K562 (cell line): Measurements from ENCODE around the gene DDX39A. TPM values are rescaled to one million over a fixed set of nuclear protein-coding genes. Genes with fewer than 3 reads are reported as not detected.

ENCODE experiments used
- FOXM1 ChIP-seq, 2 experiments: fragments of 450-650 bp in 1 of 2; sonication (generic) in 1 of 2; formaldehyde crosslinking in 1 of 2; IDR thresholded peaks; 2 replicates each; pipeline versions ENCODE4 v1.6.1 to v1.9.0; 2017 to 2022; ENCODE audit warnings: low read depth in 2 of 2, mild to moderate bottlenecking in 2 of 2, missing genetic modification reagents in 1 of 2, moderate library complexity in 1 of 2
- MAFG ChIP-seq: fragments of 450-650 bp; conservative IDR thresholded peaks from 2 replicates; pipeline ENCODE4 v1.6.1; 2016; ENCODE audit warnings: missing genetic modification characterization, missing compliant biosample characterization
- MAZ ChIP-seq, 2 experiments: fragments of 450-650 bp in 1 of 2; sonication (generic) in 1 of 2; formaldehyde crosslinking; IDR thresholded peaks in 1 of 2; conservative IDR thresholded peaks in 1 of 2; 2 replicates each; pipeline versions ENCODE4 v1.4.0 to v1.5.0; 2020; ENCODE audit warnings: mild to moderate bottlenecking in 1 of 2, missing genetic modification reagents in 1 of 2
- MGA ChIP-seq: fragments of 450-650 bp; IDR thresholded peaks from 2 replicates; pipeline ENCODE4 v1.6.1; 2016; ENCODE audit warnings: mild to moderate bottlenecking, moderate library complexity
- NR2C1 ChIP-seq, 2 experiments: fragments of 450-650 bp; IDR thresholded peaks; 2 replicates each; pipeline ENCODE4 v1.6.1; 2017; ENCODE audit warnings: mild to moderate bottlenecking in 2 of 2, antibody characterized with exemption in 1 of 2, inconsistent platforms in 1 of 2, missing compliant biosample characterization in 1 of 2, missing genetic modification characterization in 1 of 2
- NR4A1 ChIP-seq, 2 experiments: fragments of 250-450 bp in 1 of 2; fragments of 450-650 bp in 1 of 2; sonication (Bioruptor Pico) in 1 of 2; IDR thresholded peaks; 2 replicates each; pipeline versions ENCODE4 v1.4.0 to v1.6.1; 2016 to 2020; ENCODE audit warnings: mild to moderate bottlenecking in 2 of 2, missing compliant biosample characterization in 1 of 2, missing genetic modification characterization in 1 of 2, moderate library complexity in 1 of 2
- POLR2A ChIP-seq: fragments of 450-650 bp; conservative IDR thresholded peaks from 2 replicates; pipeline ENCODE4 v1.6.1; 2016
- PRPF4 ChIP-seq: fragments of 200-400 bp; formaldehyde crosslinking; IDR thresholded peaks from one replicate; pipeline ENCODE4 v1.6.1; 2017; ENCODE audit warnings: low read length, low read depth, mild to moderate bottlenecking; ENCODE audit not compliant: insufficient read depth, poor library complexity, severe bottlenecking
- RAD21 ChIP-seq, 2 experiments: fragments of 250-450 bp in 1 of 2; fragments of 450-650 bp in 1 of 2; sonication (Bioruptor Pico) in 1 of 2; formaldehyde crosslinking in 1 of 2; IDR thresholded peaks in 1 of 2; conservative IDR thresholded peaks in 1 of 2; 2 replicates each; pipeline versions ENCODE4 v1.4.0 to v1.8.0; 2020 to 2022; ENCODE audit warnings: mild to moderate bottlenecking in 2 of 2, moderate library complexity in 1 of 2
- SMAD2 ChIP-seq: fragments of 150-350 bp; IDR thresholded peaks from 2 replicates; pipeline ENCODE4 v1.6.1; 2014; ENCODE audit warnings: low read depth, mild to moderate bottlenecking, low read length
- ZBED1 ChIP-seq: IDR thresholded peaks from 2 replicates; pipeline ENCODE4 v1.6.1; 2014
- polyA plus RNA-seq, 8 experiments: library from polyadenylated mRNA; depleted of rRNA in 4 of 8; stranded (reverse) in 5 of 8; unstranded in 3 of 8; fragments of >200 nt; fragmentation: Nextera tagmentation in 2 of 8; fragmentation: Illumina TruSeq in 1 of 8; extraction: Ambion mirVana in 2 of 8; extraction: Trizol in 1 of 8; gene quantifications; 2 replicates each; pipeline versions ENCODE4 v1.2.1 to v1.2.3, GENCODE V29; 2011 to 2014; ENCODE audit warnings: inconsistent platforms in 1 of 8, missing spikeins in 1 of 8
- total RNA-seq, 7 experiments: library from RNA; depleted of rRNA in 6 of 7; stranded (reverse); fragments of >200 nt in 6 of 7; fragmentation: Illumina TruSeq in 2 of 7; extraction: Trizol in 2 of 7; gene quantifications; 2 replicates each; pipeline versions ENCODE4 v1.2.1 to v1.2.3, GENCODE V29; 2011 to 2021; ENCODE audit warnings: low replicate concordance in 1 of 7
- TF ChIP-seq, protein P1 (sequence below): sonication (generic); formaldehyde crosslinking; IDR thresholded peaks from 2 replicates; pipeline ENCODE4 v1.4.0; 2020; ENCODE audit warnings: mild to moderate bottlenecking, missing genetic modification reagents

The DDX39A gene
- total and polyA plus RNA-seq, 9 of the 15 experiments (the other 6 are each of a cell fraction or from before 2014, with no cell fraction given): 90.3 to 250 (median 188) TPM

DNA sequence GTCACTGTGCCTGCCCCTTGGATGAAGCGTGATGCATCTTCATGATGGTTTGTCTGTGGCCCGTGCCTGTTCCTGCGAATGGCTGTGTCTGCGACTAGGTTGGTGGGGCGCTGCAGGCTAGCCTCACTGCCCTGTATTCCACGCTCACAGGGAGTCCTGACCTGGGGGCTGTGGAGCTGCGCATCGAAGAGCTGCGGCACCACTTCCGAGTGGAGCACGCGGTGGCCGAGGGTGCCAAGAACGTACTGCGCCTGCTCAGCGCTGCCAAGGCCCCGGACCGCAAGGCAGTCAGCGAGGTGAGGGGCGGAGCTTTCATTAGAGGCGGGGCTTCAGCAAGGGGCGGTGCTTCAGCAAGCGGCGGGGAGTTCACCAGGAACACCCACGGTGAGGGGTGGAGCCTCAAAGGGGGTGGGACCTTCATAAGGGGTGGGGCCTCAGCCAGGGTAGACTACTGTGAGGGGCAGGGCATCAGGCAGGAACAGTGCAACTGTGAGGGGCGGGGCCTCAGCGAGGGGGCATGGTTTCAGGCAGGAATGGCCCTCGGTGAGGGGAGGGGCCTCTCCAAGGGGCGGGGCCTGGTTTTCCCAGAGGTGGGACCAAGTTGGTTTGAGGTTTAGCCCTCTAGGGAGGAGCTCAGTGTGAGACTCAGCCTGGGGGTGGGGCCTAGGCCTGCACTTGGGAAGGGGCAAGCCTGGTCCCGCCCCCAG lies 31.2 kb upstream of the DDX39A start (continued):
- TF ChIP-seq MGA: peak; percentile 98
- TF ChIP-seq PRPF4: no peak
- TF ChIP-seq NR2C1 (IDR thresholded peaks at IDR 0.05): no peak
- no peak for TF ChIP-seq NR2C1 (tag; IDR thresholded peaks at IDR 0.05)
- TF ChIP-seq POLR2A: peak; percentile 55; the same call in 1 of the 2 replicates
- no peak for TF ChIP-seq RAD21 (CRISPR knock-in tag; conservative IDR thresholded peaks at IDR 0.05 in 1 of 2, IDR thresholded peaks at IDR 0.05 in 1 of 2)
- TF ChIP-seq, protein P1, sequence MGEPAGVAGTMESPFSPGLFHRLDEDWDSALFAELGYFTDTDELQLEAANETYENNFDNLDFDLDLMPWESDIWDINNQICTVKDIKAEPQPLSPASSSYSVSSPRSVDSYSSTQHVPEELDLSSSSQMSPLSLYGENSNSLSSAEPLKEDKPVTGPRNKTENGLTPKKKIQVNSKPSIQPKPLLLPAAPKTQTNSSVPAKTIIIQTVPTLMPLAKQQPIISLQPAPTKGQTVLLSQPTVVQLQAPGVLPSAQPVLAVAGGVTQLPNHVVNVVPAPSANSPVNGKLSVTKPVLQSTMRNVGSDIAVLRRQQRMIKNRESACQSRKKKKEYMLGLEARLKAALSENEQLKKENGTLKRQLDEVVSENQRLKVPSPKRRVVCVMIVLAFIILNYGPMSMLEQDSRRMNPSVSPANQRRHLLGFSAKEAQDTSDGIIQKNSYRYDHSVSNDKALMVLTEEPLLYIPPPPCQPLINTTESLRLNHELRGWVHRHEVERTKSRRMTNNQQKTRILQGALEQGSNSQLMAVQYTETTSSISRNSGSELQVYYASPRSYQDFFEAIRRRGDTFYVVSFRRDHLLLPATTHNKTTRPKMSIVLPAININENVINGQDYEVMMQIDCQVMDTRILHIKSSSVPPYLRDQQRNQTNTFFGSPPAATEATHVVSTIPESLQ (CRISPR knock-in tag): no peak
- peak; percentile 34; the same call in 1 of the 2 replicates for TF ChIP-seq ZBED1
- TF ChIP-seq MAZ (CRISPR knock-in tag; conservative IDR thresholded peaks at IDR 0.05 in 1 of 2, IDR thresholded peaks at IDR 0.05 in 1 of 2): peak in 1 of 2 experiments; percentile 50; a peak in 2 of 4 replicates
- TF ChIP-seq FOXM1 (IDR thresholded peaks at IDR 0.05; ENCODE audit: low read depth): no peak
- 0 out of 2 replicates have a peak, but pooled peaks have one; percentile 38 for TF ChIP-seq FOXM1 (CRISPR knock-in tag; IDR thresholded peaks at IDR 0.05; ENCODE audit: low read depth)
- TF ChIP-seq NR4A1 (CRISPR knock-in tag; IDR thresholded peaks at IDR 0.05): no peak
- 0 out of 2 replicates have a peak, but pooled peaks have one; percentile 49 for TF ChIP-seq NR4A1 (tag; IDR thresholded peaks at IDR 0.05)
- no peak for TF ChIP-seq SMAD2
- TF ChIP-seq MAFG (tag): no peak
